Measurements from ENCODE around the gene ZNRD2. TPM values are rescaled to one million over a fixed set of nuclear protein-coding genes. Genes with fewer than 3 reads are reported as not detected.

ZNRD2 gene
- total and polyA plus RNA-seq, 10 of the 15 experiments (the other 5 are each of a cell fraction or from before 2014, with no cell fraction given) = 7.9 to 111 (median 55.4) TPM

DNA sequence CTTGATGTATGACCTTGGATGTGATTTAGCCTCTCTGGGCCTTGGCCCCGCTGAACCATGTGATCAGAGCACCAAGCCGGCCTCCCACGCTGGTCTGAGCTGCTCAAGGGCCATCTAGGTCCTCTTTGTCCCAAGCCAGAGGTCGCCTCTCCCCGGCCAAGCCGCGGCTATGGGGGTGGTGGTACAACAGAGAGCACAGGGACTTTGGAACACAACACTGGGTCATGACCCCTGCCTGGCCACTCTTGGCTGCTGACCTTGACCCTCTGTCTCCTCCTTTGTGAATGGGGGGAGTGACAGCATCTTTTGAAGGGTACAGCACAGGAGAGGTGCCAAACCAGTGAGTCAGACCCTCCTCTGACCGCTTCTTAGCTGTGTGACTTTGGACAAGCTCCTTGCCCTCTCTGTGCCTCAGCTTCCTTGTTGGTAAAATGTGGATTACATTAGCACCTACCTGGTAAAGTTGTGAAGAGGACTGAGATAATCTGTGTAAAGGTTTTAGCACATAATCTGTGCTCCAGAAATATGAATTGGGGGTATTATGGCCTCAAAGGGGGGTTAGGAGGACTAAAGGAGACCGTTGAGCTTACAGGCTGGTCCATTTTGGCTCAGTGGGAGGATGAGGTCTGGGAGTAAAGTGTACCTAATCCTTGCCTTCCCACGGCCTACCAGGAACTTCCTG, 40.7 kb upstream of the ZNRD2 start:
- peaks cover 9 to 33% of the 10 kb centered on the region in 2 experiments for H3K36me3 ChIP-seq (ENCODE audit: control insufficient read depth in 2 of 2, insufficient read depth in 2 of 2, low read length in 1 of 2)
- FAIRE-seq = no peak

DNA sequence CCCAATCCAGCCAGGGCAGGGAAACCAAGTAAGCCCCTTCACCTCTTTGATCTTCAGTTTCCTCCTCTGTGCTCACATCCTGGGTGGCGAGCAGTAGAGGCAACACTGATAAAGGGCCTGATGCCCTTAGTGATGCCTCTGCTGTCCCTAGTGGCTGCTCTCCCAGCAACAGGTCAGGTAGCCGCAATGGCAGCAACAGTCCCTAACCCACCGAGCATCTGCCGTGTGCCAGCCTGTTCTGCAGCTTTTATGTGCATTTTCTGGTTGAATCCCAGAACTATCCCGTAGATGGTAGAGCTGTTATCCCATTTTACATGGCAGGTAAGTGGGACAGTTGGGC, 40.1 kb upstream of the ZNRD2 start:
- CTCF ChIA-PET = interaction anchor here (0.9 to 2.7 kb wide), 3 partner anchors 10 to 20 kb away, joined by 3 to 16 read pairs (median 4); no protein-coding TSS in a partner anchor
- intact Hi-C loops (cut with micrococcal nuclease; ENCODE audit: unreplicated experiment) = no loop called here
- Histone ChIP-seq H3K27ac (ENCODE audit: control insufficient read depth, insufficient read depth) (no peak overlapping the region), H4K20me1 (ENCODE audit: control insufficient read depth, insufficient read depth) (no peaks in the 10 kb centered on the region), H3K4me1 (ENCODE audit: control insufficient read depth, insufficient read depth, low read length) (peaks cover 6% of the 10 kb centered on the region), H3K4me3 (no peak overlapping the region), H3K36me3 (ENCODE audit: control insufficient read depth in 2 of 2, insufficient read depth in 2 of 2, low read length in 1 of 2) (peaks cover 9 to 35% of the 10 kb centered on the region in 2 experiments), H3K27me3 (replicated peaks in 1 of 2; ENCODE audit: control insufficient read depth in 2 of 2, insufficient read depth in 2 of 2, low read length in 1 of 2) (no peaks in the 10 kb centered on the region), H2AFZ (ENCODE audit: control insufficient read depth, low read depth, low read length) (no peak overlapping the region), H3K4me2 (ENCODE audit: control insufficient read depth, insufficient read depth) (no peak overlapping the region), H3K79me2 (ENCODE audit: control insufficient read depth, insufficient read depth, low read length) (peaks cover 13% of the 10 kb centered on the region), H3K9ac (ENCODE audit: control insufficient read depth, insufficient read depth, low read length) (no peak overlapping the region), H3K9me3 (replicated peaks; ENCODE audit: control insufficient read depth, insufficient read depth, low read length) (no peaks in the 10 kb centered on the region)
- SMC1A ChIA-PET (ENCODE audit: uncharacterized antibody, unreplicated experiment) = no interaction called here
- no peak for DNase-seq (ENCODE audit: low read depth, low spot score)
- TF ChIP-seq, protein P1, sequence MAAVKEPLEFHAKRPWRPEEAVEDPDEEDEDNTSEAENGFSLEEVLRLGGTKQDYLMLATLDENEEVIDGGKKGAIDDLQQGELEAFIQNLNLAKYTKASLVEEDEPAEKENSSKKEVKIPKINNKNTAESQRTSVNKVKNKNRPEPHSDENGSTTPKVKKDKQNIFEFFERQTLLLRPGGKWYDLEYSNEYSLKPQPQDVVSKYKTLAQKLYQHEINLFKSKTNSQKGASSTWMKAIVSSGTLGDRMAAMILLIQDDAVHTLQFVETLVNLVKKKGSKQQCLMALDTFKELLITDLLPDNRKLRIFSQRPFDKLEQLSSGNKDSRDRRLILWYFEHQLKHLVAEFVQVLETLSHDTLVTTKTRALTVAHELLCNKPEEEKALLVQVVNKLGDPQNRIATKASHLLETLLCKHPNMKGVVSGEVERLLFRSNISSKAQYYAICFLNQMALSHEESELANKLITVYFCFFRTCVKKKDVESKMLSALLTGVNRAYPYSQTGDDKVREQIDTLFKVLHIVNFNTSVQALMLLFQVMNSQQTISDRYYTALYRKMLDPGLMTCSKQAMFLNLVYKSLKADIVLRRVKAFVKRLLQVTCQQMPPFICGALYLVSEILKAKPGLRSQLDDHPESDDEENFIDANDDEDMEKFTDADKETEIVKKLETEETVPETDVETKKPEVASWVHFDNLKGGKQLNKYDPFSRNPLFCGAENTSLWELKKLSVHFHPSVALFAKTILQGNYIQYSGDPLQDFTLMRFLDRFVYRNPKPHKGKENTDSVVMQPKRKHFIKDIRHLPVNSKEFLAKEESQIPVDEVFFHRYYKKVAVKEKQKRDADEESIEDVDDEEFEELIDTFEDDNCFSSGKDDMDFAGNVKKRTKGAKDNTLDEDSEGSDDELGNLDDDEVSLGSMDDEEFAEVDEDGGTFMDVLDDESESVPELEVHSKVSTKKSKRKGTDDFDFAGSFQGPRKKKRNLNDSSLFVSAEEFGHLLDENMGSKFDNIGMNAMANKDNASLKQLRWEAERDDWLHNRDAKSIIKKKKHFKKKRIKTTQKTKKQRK (IDR thresholded peaks at IDR 0.05; ENCODE audit: low read depth, low read length) = no peak
- TF ChIP-seq GABPA (IDR thresholded peaks at IDR 0.05; ENCODE audit: low read depth) (no peak), CTCF (IDR thresholded peaks at IDR 0.05 in 2 of 3, conservative IDR thresholded peaks at IDR 0.05 in 1 of 3; ENCODE audit: control insufficient read depth in 2 of 3, extremely low read depth in 1 of 3, insufficient read depth in 1 of 3, low read depth in 3 of 3, low read length in 3 of 3) (peak in 2 of 3 experiments; percentile 46 to 49; a peak in 3 of 6 replicates)
- WGBS (ENCODE audit: insufficient coverage, insufficient replicate concordance, low lambda C conversion rate, missing lambda C conversion rate) = 49% methylated on average over 5 of the region's 5 CpGs
- FAIRE-seq = no peak
- RAD21 ChIA-PET (ENCODE audit: unreplicated experiment) = no interaction called here
- in situ Hi-C loops (cut with MboI) = no loop called here
- POLR2A ChIA-PET = interaction anchor here (1.0 kb wide), 1 partner anchor 11 kb away, joined by 3 read pairs; no protein-coding TSS in a partner anchor
- ATAC-seq = peak; percentile 65
- no TSS peak for BruUV-seq (replicated peaks)

More for the DNA sequence above, 40.7 kb upstream of the ZNRD2 start:
- ChIA-PET SMC1A (ENCODE audit: uncharacterized antibody, unreplicated experiment) (no interaction called here), POLR2A (interaction anchor here (1.0 kb wide), 1 partner anchor 11 kb away, joined by 3 read pairs; no protein-coding TSS in a partner anchor), RAD21 (ENCODE audit: unreplicated experiment) (no interaction called here), CTCF (interaction anchor here (0.9 to 2.7 kb wide), 3 partner anchors 9 to 19 kb away, joined by 3 to 16 read pairs (median 4); no protein-coding TSS in a partner anchor)
- Histone ChIP-seq H3K4me1 (ENCODE audit: control insufficient read depth, insufficient read depth, low read length) (peaks cover 6% of the 10 kb centered on the region), H2AFZ (ENCODE audit: control insufficient read depth, low read depth, low read length) (no peak overlapping the region), H4K20me1 (ENCODE audit: control insufficient read depth, insufficient read depth) (no peaks in the 10 kb centered on the region), H3K79me2 (ENCODE audit: control insufficient read depth, insufficient read depth, low read length) (peaks cover 15% of the 10 kb centered on the region), H3K27me3 (replicated peaks in 1 of 2; ENCODE audit: control insufficient read depth in 2 of 2, insufficient read depth in 2 of 2, low read length in 1 of 2) (no peaks in the 10 kb centered on the region), H3K9ac (ENCODE audit: control insufficient read depth, insufficient read depth, low read length) (no peak overlapping the region), H3K9me3 (replicated peaks; ENCODE audit: control insufficient read depth, insufficient read depth, low read length) (no peaks in the 10 kb centered on the region), H3K27ac (ENCODE audit: control insufficient read depth, insufficient read depth) (no peak overlapping the region), H3K4me3 (no peak overlapping the region), H3K4me2 (ENCODE audit: control insufficient read depth, insufficient read depth) (no peak overlapping the region)
- TF ChIP-seq, protein P2, sequence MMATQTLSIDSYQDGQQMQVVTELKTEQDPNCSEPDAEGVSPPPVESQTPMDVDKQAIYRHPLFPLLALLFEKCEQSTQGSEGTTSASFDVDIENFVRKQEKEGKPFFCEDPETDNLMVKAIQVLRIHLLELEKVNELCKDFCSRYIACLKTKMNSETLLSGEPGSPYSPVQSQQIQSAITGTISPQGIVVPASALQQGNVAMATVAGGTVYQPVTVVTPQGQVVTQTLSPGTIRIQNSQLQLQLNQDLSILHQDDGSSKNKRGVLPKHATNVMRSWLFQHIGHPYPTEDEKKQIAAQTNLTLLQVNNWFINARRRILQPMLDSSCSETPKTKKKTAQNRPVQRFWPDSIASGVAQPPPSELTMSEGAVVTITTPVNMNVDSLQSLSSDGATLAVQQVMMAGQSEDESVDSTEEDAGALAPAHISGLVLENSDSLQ (IDR thresholded peaks at IDR 0.05) = no peak
- TF ChIP-seq TBL1XR1 (IDR thresholded peaks at IDR 0.05; ENCODE audit: low read depth, low read length) (no peak), NFXL1 (IDR thresholded peaks at IDR 0.05; ENCODE audit: borderline replicate concordance) (0 out of 2 replicates have a peak, but pooled peaks have one; percentile 38), SMAD5 (IDR thresholded peaks at IDR 0.05; ENCODE audit: low read depth) (no peak)
- no TSS peak for BruUV-seq (replicated peaks)
- no peak for DNase-seq (ENCODE audit: low read depth, low spot score)
- in situ Hi-C loops (cut with MboI) (no loop called here), intact Hi-C loops (cut with micrococcal nuclease; ENCODE audit: unreplicated experiment) (no loop called here)
- ATAC-seq = no peak
- 86% methylated on average over 10 of the region's 10 CpGs for WGBS (ENCODE audit: insufficient coverage, insufficient replicate concordance, low lambda C conversion rate, missing lambda C conversion rate)
